Measurements from ENCODE around the gene PDIA2. TPM values are rescaled to one million over a fixed set of nuclear protein-coding genes. Genes with fewer than 3 reads are reported as not detected.

The PDIA2 gene
- total RNA-seq, 2 donors from 2014 or later, result 2.1 TPM; not detected in 1

DNA sequence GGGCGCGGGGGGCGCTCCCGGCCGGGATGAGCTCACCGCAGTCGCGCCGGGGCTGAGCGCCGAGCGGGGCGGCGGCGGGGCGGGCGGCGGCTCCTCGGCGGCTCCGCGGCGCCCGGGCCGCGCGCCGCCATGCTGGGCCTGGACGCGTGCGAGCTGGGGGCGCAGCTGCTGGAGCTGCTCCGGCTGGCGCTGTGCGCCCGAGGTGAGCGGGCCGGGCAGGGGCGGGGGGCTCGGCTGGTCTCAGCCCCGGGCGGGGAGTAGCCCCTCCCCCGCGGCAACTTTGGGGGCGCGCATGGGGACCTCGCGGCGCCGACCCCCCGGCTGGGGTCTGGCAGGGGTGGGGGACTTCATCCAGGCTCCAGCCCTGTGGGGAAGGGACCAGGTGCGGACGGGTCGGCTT, 2.4 kb upstream of the PDIA2 start, which contains the start of gene ARHGDIG:
Gene ARHGDIG (plus strand): TSS at position 40 of the 400 bp plus-strand sequence. CDS start 90 bp downstream, at position 130.
- Histone ChIP-seq H3K27ac (no peak within 1 kb of the TSS), H3K9me3 (no peaks in the 10 kb centered on the region), H3K36me3 (no peaks in the 10 kb centered on the region), H3K4me1 (replicated peaks) (peaks cover 5% of the 10 kb centered on the region), H3K4me3 (peak within 1 kb of the TSS in 1 of 2 donors; percentile 26), H3K27me3 (replicated peaks; ENCODE audit: insufficient read depth) (peaks cover 6% of the 10 kb centered on the region)
- TF ChIP-seq POLR2AphosphoS5 (IDR thresholded peaks at IDR 0.05) (no peak), POLR2A (IDR thresholded peaks at IDR 0.05) (no peak)
- TF ChIP-seq, protein P1, sequence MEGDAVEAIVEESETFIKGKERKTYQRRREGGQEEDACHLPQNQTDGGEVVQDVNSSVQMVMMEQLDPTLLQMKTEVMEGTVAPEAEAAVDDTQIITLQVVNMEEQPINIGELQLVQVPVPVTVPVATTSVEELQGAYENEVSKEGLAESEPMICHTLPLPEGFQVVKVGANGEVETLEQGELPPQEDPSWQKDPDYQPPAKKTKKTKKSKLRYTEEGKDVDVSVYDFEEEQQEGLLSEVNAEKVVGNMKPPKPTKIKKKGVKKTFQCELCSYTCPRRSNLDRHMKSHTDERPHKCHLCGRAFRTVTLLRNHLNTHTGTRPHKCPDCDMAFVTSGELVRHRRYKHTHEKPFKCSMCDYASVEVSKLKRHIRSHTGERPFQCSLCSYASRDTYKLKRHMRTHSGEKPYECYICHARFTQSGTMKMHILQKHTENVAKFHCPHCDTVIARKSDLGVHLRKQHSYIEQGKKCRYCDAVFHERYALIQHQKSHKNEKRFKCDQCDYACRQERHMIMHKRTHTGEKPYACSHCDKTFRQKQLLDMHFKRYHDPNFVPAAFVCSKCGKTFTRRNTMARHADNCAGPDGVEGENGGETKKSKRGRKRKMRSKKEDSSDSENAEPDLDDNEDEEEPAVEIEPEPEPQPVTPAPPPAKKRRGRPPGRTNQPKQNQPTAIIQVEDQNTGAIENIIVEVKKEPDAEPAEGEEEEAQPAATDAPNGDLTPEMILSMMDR (IDR thresholded peaks at IDR 0.05), result no peak
- intact Hi-C loops (cut with DNase I), result no loop called here
- 2% methylated on average over 9 of the region's 54 CpGs for WGBS
- DNase-seq (ENCODE audit: low spot score), result no peak

DNA sequence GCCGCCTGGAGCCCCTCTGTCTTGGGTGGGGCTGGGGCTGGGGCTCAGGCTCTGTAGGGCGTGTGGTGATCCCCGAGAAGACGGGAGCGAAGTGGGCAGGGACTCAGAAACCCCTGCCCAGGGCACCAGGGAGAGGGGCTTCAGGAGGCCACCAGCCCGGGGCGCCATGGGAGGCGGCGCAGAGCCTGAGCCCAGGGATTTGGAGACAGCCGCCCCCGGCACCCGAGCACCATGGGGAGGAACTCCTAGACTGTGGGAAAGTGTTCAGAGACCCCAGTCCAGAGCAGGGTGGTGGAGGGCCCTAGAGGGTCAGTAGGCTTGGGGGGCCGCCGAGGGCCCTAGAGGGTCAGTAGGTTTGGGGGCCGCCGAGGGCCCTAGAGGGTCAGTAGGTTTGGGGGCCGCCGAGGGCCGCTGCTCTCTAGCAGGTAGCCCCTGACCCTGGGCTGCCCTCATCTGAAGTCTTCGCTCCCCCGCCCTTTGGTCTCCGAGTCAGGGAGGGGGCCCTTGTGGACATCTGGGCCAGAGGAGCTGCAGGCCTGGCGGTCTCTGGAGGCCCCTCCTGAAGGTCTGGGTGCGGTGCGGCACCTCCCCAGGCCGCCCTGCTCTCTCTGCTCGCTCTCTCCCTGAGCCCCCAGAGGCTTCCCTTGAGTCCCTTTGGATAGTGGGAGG, 1.8 kb upstream of the PDIA2 start:
- TF ChIP-seq POLR2A (IDR thresholded peaks at IDR 0.05) (no peak), POLR2AphosphoS5 (IDR thresholded peaks at IDR 0.05) (no peak)
- TF ChIP-seq, protein P1 (IDR thresholded peaks at IDR 0.05), result no peak
- Histone ChIP-seq H3K36me3 (no peaks in the 10 kb centered on the region), H3K4me1 (replicated peaks) (peaks cover 5% of the 10 kb centered on the region), H3K9me3 (no peaks in the 10 kb centered on the region), H3K27ac (no peak overlapping the region), H3K4me3 (peak overlapping the region in 1 of 2 donors; percentile 26), H3K27me3 (replicated peaks; ENCODE audit: insufficient read depth) (peaks cover 6% of the 10 kb centered on the region)
- WGBS, result 49% methylated on average over 26 of the region's 27 CpGs
- DNase-seq (ENCODE audit: low spot score), result no peak
- intact Hi-C loops (cut with DNase I), result no loop called here

DNA sequence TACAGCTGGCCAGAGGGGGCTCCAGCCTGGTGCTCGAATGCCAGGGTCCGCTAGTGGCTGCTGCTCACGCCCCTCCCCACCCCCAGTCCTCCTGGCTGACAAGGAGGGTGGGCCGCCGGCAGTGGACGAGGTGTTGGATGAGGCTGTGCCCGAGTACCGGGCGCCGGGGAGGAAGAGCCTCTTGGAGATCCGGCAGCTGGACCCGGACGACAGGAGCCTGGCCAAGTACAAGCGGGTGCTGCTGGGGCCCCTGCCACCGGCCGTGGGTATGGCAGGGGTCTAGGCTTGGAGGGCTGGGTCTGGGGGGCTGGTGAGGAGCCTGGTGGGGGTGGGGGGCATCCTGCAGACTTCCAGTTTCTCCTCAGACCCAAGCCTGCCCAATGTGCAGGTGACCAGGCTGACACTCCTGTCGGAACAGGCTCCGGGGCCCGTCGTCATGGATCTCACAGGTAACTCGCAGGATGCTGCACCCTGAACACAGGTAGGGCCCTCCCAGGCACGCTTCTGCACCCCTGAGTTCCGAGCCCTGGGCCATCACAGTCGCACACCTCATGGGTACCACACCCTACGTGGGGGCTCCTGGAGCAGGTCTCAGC, 1.2 kb upstream of the PDIA2 start:
- WGBS, result 38% methylated on average over 21 of the region's 25 CpGs
- H3K27me3 ChIP-seq (replicated peaks; ENCODE audit: insufficient read depth), result peaks cover 6% of the 10 kb centered on the region
- H3K4me1 ChIP-seq (replicated peaks), result peaks cover 5% of the 10 kb centered on the region
- no peak overlapping the region for H3K27ac ChIP-seq
- no peaks in the 10 kb centered on the region for H3K9me3 ChIP-seq
- no peak for DNase-seq (ENCODE audit: low spot score)
- TF ChIP-seq POLR2AphosphoS5 (IDR thresholded peaks at IDR 0.05) (no peak), POLR2A (IDR thresholded peaks at IDR 0.05) (no peak)
- TF ChIP-seq, protein P1 (IDR thresholded peaks at IDR 0.05), result no peak
- H3K4me3 ChIP-seq, result no peak overlapping the region
- intact Hi-C loops (cut with DNase I), result no loop called here
- no peaks in the 10 kb centered on the region for H3K36me3 ChIP-seq

DNA sequence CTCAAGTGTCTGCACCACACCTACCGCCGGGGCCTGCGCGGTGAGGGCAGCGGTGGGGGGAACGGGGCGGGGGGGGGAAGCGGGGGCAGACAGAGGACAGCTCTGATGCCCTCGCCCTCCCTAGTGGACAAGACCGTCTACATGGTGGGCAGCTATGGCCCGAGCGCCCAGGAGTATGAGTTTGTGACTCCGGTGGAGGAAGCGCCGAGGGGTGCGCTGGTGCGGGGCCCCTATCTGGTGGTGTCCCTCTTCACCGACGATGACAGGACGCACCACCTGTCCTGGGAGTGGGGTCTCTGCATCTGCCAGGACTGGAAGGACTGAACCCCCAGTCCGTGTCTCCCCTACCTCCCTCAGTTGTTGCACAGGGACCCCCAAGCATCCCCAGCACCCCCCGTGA, 473 bp upstream of the PDIA2 start:
- intact Hi-C loops (cut with DNase I), result no loop called here
- no peak overlapping the region for H3K27ac ChIP-seq
- WGBS, result 72% methylated on average over 22 of the region's 22 CpGs
- no peak for DNase-seq (ENCODE audit: low spot score)
- H3K9me3 ChIP-seq, result no peaks in the 10 kb centered on the region
- H3K36me3 ChIP-seq, result no peaks in the 10 kb centered on the region
- TF ChIP-seq POLR2A (IDR thresholded peaks at IDR 0.05) (no peak), POLR2AphosphoS5 (IDR thresholded peaks at IDR 0.05) (no peak)
- TF ChIP-seq, protein P1 (IDR thresholded peaks at IDR 0.05), result no peak
- H3K4me3 ChIP-seq, result no peak overlapping the region
- peaks cover 6% of the 10 kb centered on the region for H3K27me3 ChIP-seq (replicated peaks; ENCODE audit: insufficient read depth)
- H3K4me1 ChIP-seq (replicated peaks), result peaks cover 5% of the 10 kb centered on the region
